Stimulated activated CD8-positive, alpha-beta memory T cell treated with anti-CD3 and anti-CD28 coated beads, Interleukin-12 subunit alpha, Interleukin-12 subunit beta, amount 100 ng/mL, for 24 hours (primary cell): ENCODE data around the gene TMEM200A.
"Not testable (repeated sequence)": the region's sequence is repeated elsewhere in the genome, so short reads cannot be mapped to it uniquely, and the experiment has no call there.

ENCODE experiments used
- DNase-seq: peaks from one replicate; pipeline ENCODE4 v3.0.0-alpha.2; 2020; ENCODE audit errors: extremely low read depth

The TMEM200A gene

GRCh38 chr6:130365166-130366106 lies at the start of gene TMEM200A:
TMEM200A (plus strand) TSS chr6:130366017; CDS start chr6:130440423, 74,406 bp downstream.
- DNase-seq, result no peak

- DNase-seq, result no peak
These were observed 44.9 kb upstream of the TMEM200A start for GRCh38 chr6:130320908-130321307.

- peak; percentile 7 for DNase-seq
These were observed 43.0 kb upstream of the TMEM200A start for GRCh38 chr6:130322673-130323268.

- no peak for DNase-seq
These were observed 41.2 kb upstream of the TMEM200A start for GRCh38 chr6:130324657-130325056.

- no peak for DNase-seq
These were observed 39.3 kb upstream of the TMEM200A start for GRCh38 chr6:130326496-130326895.

- DNase-seq, result no peak
These were observed 28.3 kb upstream of the TMEM200A start for GRCh38 chr6:130337534-130337933.

GRCh38 chr6:130346324-130346723 lies 19.5 kb upstream of the TMEM200A start:
- not testable (repeated sequence) for DNase-seq

GRCh38 chr6:130354322-130354721 lies 11.5 kb upstream of the TMEM200A start:
- no peak for DNase-seq

- DNase-seq, result no peak
These were observed 10.2 kb upstream of the TMEM200A start for GRCh38 chr6:130355572-130355971.

- DNase-seq, result no peak
These were observed 8.4 kb upstream of the TMEM200A start for GRCh38 chr6:130357436-130357835.

- DNase-seq, result no peak
These were observed 6.1 kb upstream of the TMEM200A start for GRCh38 chr6:130359736-130360135.

- DNase-seq, result no peak
These were observed 3.7 kb upstream of the TMEM200A start for GRCh38 chr6:130362128-130362527.

- no peak for DNase-seq
These were observed 1.5 kb upstream of the TMEM200A start for GRCh38 chr6:130364224-130364780.

GRCh38 chr6:130366107-130367005 lies 539 bp downstream of the TMEM200A start:
- DNase-seq, result no peak

GRCh38 chr6:130367767-130368166 lies 1.9 kb downstream of the TMEM200A start:
- no peak for DNase-seq

- no peak for DNase-seq
These were observed 2.8 kb downstream of the TMEM200A start for GRCh38 chr6:130368576-130368975.

GRCh38 chr6:130369831-130370230 lies 4.0 kb downstream of the TMEM200A start:
- no peak for DNase-seq

GRCh38 chr6:130371921-130372420 lies 6.2 kb downstream of the TMEM200A start:
- DNase-seq, result no peak

- DNase-seq, result no peak
These were observed 7.0 kb downstream of the TMEM200A start for GRCh38 chr6:130372786-130373185.

GRCh38 chr6:130373992-130374391 lies 8.2 kb downstream of the TMEM200A start:
- DNase-seq, result no peak

GRCh38 chr6:130376936-130377335 lies 11.1 kb downstream of the TMEM200A start:
- no peak for DNase-seq
